Hepatocyte (in vitro differentiated cells): ENCODE measurements around the gene PRKAB1.

Experiments used
- EZH2 ChIP-seq: fragments of 200-600 bp; sonication (generic); IDR thresholded peaks from 2 replicates; pipeline ENCODE4 v1.6.1; 2016; ENCODE audit warnings: antibody characterized with exemption, mild to moderate bottlenecking, borderline replicate concordance
- EZH2phosphoT487 ChIP-seq: fragments of 200-600 bp; sonication (generic); IDR thresholded peaks from one replicate; pipeline ENCODE4 v1.6.1; 2018; ENCODE audit warnings: antibody characterized with exemption, mild to moderate bottlenecking, low read depth, moderate library complexity; ENCODE audit not compliant: unreplicated experiment, severe bottlenecking
- TF ChIP-seq, protein P1 (sequence below): fragments of 200-600 bp; sonication (generic); IDR thresholded peaks from 2 replicates; pipeline ENCODE4 v1.5.1; 2016; ENCODE audit warnings: antibody characterized with exemption, mild to moderate bottlenecking; ENCODE audit not compliant: poor library complexity

DNA sequence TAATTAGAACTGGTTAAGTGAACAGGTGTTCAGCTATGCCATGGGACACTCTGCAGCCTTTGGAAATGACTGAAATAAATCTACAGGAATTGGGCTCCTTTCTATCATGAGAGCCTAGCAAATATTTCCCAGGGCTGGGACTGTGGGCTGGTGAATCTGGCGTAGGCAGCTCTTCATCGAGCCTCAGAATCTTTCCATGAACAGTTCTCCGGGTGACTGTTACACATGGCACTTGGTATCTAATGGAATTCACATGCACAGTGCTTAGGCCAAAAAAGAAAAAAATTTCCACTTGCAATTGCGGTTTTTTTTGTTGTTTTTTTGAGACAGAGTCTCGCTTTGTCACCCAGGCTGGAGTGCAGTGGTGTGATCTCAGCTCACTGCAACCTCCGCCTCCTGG, 32.1 kb downstream of the PRKAB1 start:
- TF ChIP-seq, protein P1, sequence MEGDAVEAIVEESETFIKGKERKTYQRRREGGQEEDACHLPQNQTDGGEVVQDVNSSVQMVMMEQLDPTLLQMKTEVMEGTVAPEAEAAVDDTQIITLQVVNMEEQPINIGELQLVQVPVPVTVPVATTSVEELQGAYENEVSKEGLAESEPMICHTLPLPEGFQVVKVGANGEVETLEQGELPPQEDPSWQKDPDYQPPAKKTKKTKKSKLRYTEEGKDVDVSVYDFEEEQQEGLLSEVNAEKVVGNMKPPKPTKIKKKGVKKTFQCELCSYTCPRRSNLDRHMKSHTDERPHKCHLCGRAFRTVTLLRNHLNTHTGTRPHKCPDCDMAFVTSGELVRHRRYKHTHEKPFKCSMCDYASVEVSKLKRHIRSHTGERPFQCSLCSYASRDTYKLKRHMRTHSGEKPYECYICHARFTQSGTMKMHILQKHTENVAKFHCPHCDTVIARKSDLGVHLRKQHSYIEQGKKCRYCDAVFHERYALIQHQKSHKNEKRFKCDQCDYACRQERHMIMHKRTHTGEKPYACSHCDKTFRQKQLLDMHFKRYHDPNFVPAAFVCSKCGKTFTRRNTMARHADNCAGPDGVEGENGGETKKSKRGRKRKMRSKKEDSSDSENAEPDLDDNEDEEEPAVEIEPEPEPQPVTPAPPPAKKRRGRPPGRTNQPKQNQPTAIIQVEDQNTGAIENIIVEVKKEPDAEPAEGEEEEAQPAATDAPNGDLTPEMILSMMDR: no peak
- TF ChIP-seq EZH2 (no peak), EZH2phosphoT487 (no peak)
